Liver (tissue), 9 donors: Measurements from ENCODE around the gene TBC1D1. TPM values are rescaled to one million over a fixed set of nuclear protein-coding genes. Genes with fewer than 3 reads are reported as not detected.

ENCODE experiments used
- DNase-seq: peaks from one replicate; pipeline ENCODE4 v3.0.0-alpha.2; 2017; ENCODE audit warnings: low spot score
- H3K27ac ChIP-seq, 2 donors: one replicate each; pipeline ENCODE4 v1.7.0; 2013; ENCODE audit warnings: inconsistent platforms in 2 of 2, low read length in 2 of 2, control low read depth in 1 of 2, low read depth in 1 of 2, mild to moderate bottlenecking in 1 of 2
- H3K27me3 ChIP-seq, 4 donors: one replicate each; pipeline versions ENCODE4 v1.6.1 to v1.7.0; 2013; ENCODE audit warnings: low read length in 3 of 4, inconsistent platforms in 1 of 4, mild to moderate bottlenecking in 1 of 4, moderate library complexity in 1 of 4; ENCODE audit not compliant: control insufficient read depth in 4 of 4, insufficient read depth in 4 of 4
- H3K36me3 ChIP-seq, 4 donors: one replicate each; pipeline versions ENCODE4 v1.6.1 to v1.7.0; 2013; ENCODE audit warnings: low read length in 3 of 4, mild to moderate bottlenecking in 3 of 4, low read depth in 1 of 4, moderate library complexity in 1 of 4; ENCODE audit not compliant: control insufficient read depth in 4 of 4, insufficient read depth in 3 of 4
- H3K4me1 ChIP-seq, 4 donors: one replicate each; pipeline versions ENCODE4 v1.6.1 to v1.7.0; 2013; ENCODE audit warnings: low read length in 3 of 4, mild to moderate bottlenecking in 3 of 4, moderate library complexity in 1 of 4; ENCODE audit not compliant: control insufficient read depth in 4 of 4, insufficient read depth in 4 of 4
- H3K4me3 ChIP-seq, 3 donors: one replicate each; pipeline versions ENCODE4 v1.6.1 to v1.7.0; 2013; ENCODE audit warnings: low read length in 3 of 3, control low read depth in 1 of 3, low read depth in 1 of 3, mild to moderate bottlenecking in 1 of 3
- H3K9ac ChIP-seq, 2 donors: one replicate each; pipeline ENCODE4 v1.7.0; 2013; ENCODE audit warnings: low read length in 2 of 2, mild to moderate bottlenecking in 2 of 2, moderate library complexity in 2 of 2, control low read depth in 1 of 2, low read depth in 1 of 2
- H3K9me3 ChIP-seq, 4 donors: one replicate each; pipeline versions ENCODE4 v1.6.1 to v1.7.0; 2013; ENCODE audit warnings: low read length in 3 of 4; ENCODE audit not compliant: control insufficient read depth in 4 of 4
- EGR1 ChIP-seq, 2 donors: IDR thresholded peaks; 2 replicates each; pipeline ENCODE4 v1.6.1; 2016 to 2018; ENCODE audit warnings: antibody characterized with exemption in 2 of 2, low read depth in 2 of 2
- FOXA1 ChIP-seq: IDR thresholded peaks from 2 replicates; pipeline ENCODE4 v1.6.1; 2016; ENCODE audit warnings: antibody characterized with exemption
- FOXA2 ChIP-seq: IDR thresholded peaks from 2 replicates; pipeline ENCODE4 v1.6.1; 2016; ENCODE audit warnings: antibody characterized with exemption
- GABPA ChIP-seq, 2 donors: IDR thresholded peaks in 1 of 2; conservative IDR thresholded peaks in 1 of 2; 2 replicates each; pipeline ENCODE4 v1.6.1; 2016; ENCODE audit warnings: antibody characterized with exemption in 2 of 2, mild to moderate bottlenecking in 1 of 2, moderate library complexity in 1 of 2
- HNF4A ChIP-seq, 2 donors: conservative IDR thresholded peaks; 2 replicates each; pipeline ENCODE4 v1.6.1; 2016; ENCODE audit warnings: antibody characterized with exemption in 2 of 2, mild to moderate bottlenecking in 2 of 2
- HNF4G ChIP-seq: IDR thresholded peaks from 2 replicates; pipeline ENCODE4 v1.6.1; 2016; ENCODE audit warnings: antibody characterized with exemption
- NR2F2 ChIP-seq: IDR thresholded peaks from 2 replicates; pipeline ENCODE4 v1.6.1; 2016; ENCODE audit warnings: antibody characterized with exemption
- RAD21 ChIP-seq, 2 donors: IDR thresholded peaks; 2 replicates each; pipeline ENCODE4 v1.6.1; 2016; ENCODE audit warnings: antibody characterized with exemption in 2 of 2, mild to moderate bottlenecking in 2 of 2
- RXRA ChIP-seq, 2 donors: IDR thresholded peaks; 2 replicates each; pipeline ENCODE4 v1.6.1; 2017 to 2018; ENCODE audit warnings: antibody characterized with exemption in 2 of 2, mild to moderate bottlenecking in 1 of 2
- SP1 ChIP-seq: IDR thresholded peaks from 2 replicates; pipeline ENCODE4 v1.6.1; 2018; ENCODE audit warnings: antibody characterized with exemption, mild to moderate bottlenecking
- TAF1 ChIP-seq: conservative IDR thresholded peaks from 2 replicates; pipeline ENCODE4 v1.6.1; 2016; ENCODE audit warnings: antibody characterized with exemption, mild to moderate bottlenecking
- YY1 ChIP-seq: IDR thresholded peaks from 2 replicates; pipeline ENCODE4 v1.6.1; 2016; ENCODE audit warnings: antibody characterized with exemption, mild to moderate bottlenecking
- ZBTB33 ChIP-seq: IDR thresholded peaks from 2 replicates; pipeline ENCODE4 v1.6.1; 2016; ENCODE audit warnings: antibody characterized with exemption
- WGBS: extraction: QIAGEN DNeasy Blood & Tissue Kit; methylation state at CpG from one replicate; pipeline ENCODE4 v1.1.7; 2013; 5-methylcytosine and 5-hydroxymethylcytosine counted together
- polyA plus RNA-seq, 2 donors: library from polyadenylated mRNA; stranded (reverse) in 1 of 2; unstranded in 1 of 2; fragments of 200-250 nt in 1 of 2; fragments of >200 nt in 1 of 2; fragmentation: Nextera tagmentation in 1 of 2; extraction: Ambion mirVana in 1 of 2; gene quantifications; one replicate each; pipeline versions ENCODE4 v1.2.1 to v1.2.3, GENCODE V29; 2013 to 2015
- total RNA-seq, 2 donors: library from RNA; depleted of rRNA; stranded (reverse); fragments of >200 nt; gene quantifications; one replicate each; pipeline ENCODE4 v1.2.3, GENCODE V29; 2014
- TF ChIP-seq, protein P1 (sequence below): fragments of 150-350 bp; IDR thresholded peaks from 2 replicates; pipeline ENCODE4 v1.5.1; 2017; ENCODE audit warnings: improper control_type of control experiment, low read depth, low read length; ENCODE audit not compliant: missing input control
- TF ChIP-seq, protein P2 (sequence below): IDR thresholded peaks from 2 replicates; pipeline ENCODE4 v1.6.1; 2016; ENCODE audit warnings: antibody characterized with exemption
- TF ChIP-seq, protein P3 (sequence below): IDR thresholded peaks from 2 replicates; pipeline ENCODE4 v1.6.1; 2016; ENCODE audit warnings: antibody characterized with exemption, mild to moderate bottlenecking
- TF ChIP-seq, protein P4 (sequence below): IDR thresholded peaks from 2 replicates; pipeline ENCODE4 v1.6.1; 2016; ENCODE audit warnings: antibody characterized with exemption
- donor health status: healthy.
- donor health status: healthy.
- donor health status: healthy.
- donor health status: healthy.
- donor health status: healthy.

Gene TBC1D1
- total and polyA plus RNA-seq, 4 donors, result 15.6 to 41.4 (median 20.9) TPM

- TF ChIP-seq RXRA (IDR thresholded peaks at IDR 0.05), result no peak
These were observed 174.3 kb downstream of the TBC1D1 start (continued) for GRCh38 chr4:38065176-38065575.

GRCh38 chr4:38065900-38066299, 175.0 kb downstream of the TBC1D1 start:
- TF ChIP-seq HNF4G, result no peak
- TF ChIP-seq ZBTB33, result no peak
- no peak for TF ChIP-seq RXRA (IDR thresholded peaks at IDR 0.05)
- no peak for TF ChIP-seq FOXA1
- no peak for TF ChIP-seq FOXA2
- TF ChIP-seq, protein P1, sequence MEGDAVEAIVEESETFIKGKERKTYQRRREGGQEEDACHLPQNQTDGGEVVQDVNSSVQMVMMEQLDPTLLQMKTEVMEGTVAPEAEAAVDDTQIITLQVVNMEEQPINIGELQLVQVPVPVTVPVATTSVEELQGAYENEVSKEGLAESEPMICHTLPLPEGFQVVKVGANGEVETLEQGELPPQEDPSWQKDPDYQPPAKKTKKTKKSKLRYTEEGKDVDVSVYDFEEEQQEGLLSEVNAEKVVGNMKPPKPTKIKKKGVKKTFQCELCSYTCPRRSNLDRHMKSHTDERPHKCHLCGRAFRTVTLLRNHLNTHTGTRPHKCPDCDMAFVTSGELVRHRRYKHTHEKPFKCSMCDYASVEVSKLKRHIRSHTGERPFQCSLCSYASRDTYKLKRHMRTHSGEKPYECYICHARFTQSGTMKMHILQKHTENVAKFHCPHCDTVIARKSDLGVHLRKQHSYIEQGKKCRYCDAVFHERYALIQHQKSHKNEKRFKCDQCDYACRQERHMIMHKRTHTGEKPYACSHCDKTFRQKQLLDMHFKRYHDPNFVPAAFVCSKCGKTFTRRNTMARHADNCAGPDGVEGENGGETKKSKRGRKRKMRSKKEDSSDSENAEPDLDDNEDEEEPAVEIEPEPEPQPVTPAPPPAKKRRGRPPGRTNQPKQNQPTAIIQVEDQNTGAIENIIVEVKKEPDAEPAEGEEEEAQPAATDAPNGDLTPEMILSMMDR, result no peak
- TF ChIP-seq RAD21 (IDR thresholded peaks at IDR 0.05), result no peak
- TF ChIP-seq, protein P2, sequence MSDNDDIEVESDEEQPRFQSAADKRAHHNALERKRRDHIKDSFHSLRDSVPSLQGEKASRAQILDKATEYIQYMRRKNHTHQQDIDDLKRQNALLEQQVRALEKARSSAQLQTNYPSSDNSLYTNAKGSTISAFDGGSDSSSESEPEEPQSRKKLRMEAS, result no peak
- TF ChIP-seq, protein P3, sequence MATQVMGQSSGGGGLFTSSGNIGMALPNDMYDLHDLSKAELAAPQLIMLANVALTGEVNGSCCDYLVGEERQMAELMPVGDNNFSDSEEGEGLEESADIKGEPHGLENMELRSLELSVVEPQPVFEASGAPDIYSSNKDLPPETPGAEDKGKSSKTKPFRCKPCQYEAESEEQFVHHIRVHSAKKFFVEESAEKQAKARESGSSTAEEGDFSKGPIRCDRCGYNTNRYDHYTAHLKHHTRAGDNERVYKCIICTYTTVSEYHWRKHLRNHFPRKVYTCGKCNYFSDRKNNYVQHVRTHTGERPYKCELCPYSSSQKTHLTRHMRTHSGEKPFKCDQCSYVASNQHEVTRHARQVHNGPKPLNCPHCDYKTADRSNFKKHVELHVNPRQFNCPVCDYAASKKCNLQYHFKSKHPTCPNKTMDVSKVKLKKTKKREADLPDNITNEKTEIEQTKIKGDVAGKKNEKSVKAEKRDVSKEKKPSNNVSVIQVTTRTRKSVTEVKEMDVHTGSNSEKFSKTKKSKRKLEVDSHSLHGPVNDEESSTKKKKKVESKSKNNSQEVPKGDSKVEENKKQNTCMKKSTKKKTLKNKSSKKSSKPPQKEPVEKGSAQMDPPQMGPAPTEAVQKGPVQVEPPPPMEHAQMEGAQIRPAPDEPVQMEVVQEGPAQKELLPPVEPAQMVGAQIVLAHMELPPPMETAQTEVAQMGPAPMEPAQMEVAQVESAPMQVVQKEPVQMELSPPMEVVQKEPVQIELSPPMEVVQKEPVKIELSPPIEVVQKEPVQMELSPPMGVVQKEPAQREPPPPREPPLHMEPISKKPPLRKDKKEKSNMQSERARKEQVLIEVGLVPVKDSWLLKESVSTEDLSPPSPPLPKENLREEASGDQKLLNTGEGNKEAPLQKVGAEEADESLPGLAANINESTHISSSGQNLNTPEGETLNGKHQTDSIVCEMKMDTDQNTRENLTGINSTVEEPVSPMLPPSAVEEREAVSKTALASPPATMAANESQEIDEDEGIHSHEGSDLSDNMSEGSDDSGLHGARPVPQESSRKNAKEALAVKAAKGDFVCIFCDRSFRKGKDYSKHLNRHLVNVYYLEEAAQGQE, result no peak
- no peak for TF ChIP-seq TAF1
- TF ChIP-seq NR2F2, result no peak
- TF ChIP-seq GABPA (IDR thresholded peaks at IDR 0.05 in 1 of 2, conservative IDR thresholded peaks at IDR 0.05 in 1 of 2), result no peak
- TF ChIP-seq, protein P4, sequence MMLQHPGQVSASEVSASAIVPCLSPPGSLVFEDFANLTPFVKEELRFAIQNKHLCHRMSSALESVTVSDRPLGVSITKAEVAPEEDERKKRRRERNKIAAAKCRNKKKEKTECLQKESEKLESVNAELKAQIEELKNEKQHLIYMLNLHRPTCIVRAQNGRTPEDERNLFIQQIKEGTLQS, result no peak
- no peak for TF ChIP-seq YY1
- TF ChIP-seq SP1, result no peak
- no peak for TF ChIP-seq HNF4A (conservative IDR thresholded peaks at IDR 0.05)
- TF ChIP-seq EGR1 (IDR thresholded peaks at IDR 0.05; ENCODE audit: low read depth in 2 of 2), result no peak
- Histone ChIP-seq H3K4me1 (peaks cover 0 to 12% (median 5%) of the 10 kb centered on the region in 4 donors), H3K9me3 (no peaks in the 10 kb centered on the region), H3K9ac (no peak overlapping the region), H3K4me3 (no peak overlapping the region), H3K36me3 (peaks cover 0 to 10% (median 3%) of the 10 kb centered on the region in 4 donors), H3K27me3 (no peaks in the 10 kb centered on the region), H3K27ac (no peak overlapping the region)
- DNase-seq, result no peak
- WGBS, result 84% methylated on average over 5 of the region's 5 CpGs
